Activated CD4-positive, alpha-beta T cell treated with anti-CD3 and anti-CD28 coated beads, Interleukin-2, amount 10 ng/mL, durations not matched to agents 24 days and 14 days (primary cell): ENCODE measurements around the gene BNIP3. TPM values are rescaled to one million over a fixed set of nuclear protein-coding genes. Genes with fewer than 3 reads are reported as not detected.

Experiments
- DNase-seq: peaks from one replicate; pipeline ENCODE4 v3.0.0; 2022
- H3K27ac Mint-ChIP-seq: one replicate; pipeline ENCODE4 v1.8.0; 2022; ENCODE audit warnings: mild to moderate bottlenecking, mixed read lengths
- H3K27me3 Mint-ChIP-seq: one replicate; pipeline ENCODE4 v1.8.0; 2022; ENCODE audit warnings: mixed read lengths
- H3K36me3 Mint-ChIP-seq: one replicate; pipeline ENCODE4 v1.8.0; 2022; ENCODE audit warnings: low read depth, mild to moderate bottlenecking, mixed read lengths
- H3K4me1 Mint-ChIP-seq: one replicate; pipeline ENCODE4 v1.8.0; 2021; ENCODE audit warnings: mixed read lengths
- H3K4me3 Mint-ChIP-seq: one replicate; pipeline ENCODE4 v1.8.0; 2022; ENCODE audit warnings: mild to moderate bottlenecking, moderate library complexity, mixed read lengths
- H3K9me3 Mint-ChIP-seq: one replicate; pipeline ENCODE4 v1.8.0; 2021; ENCODE audit warnings: mixed read lengths
- intact Hi-C: fragments of 100-400 bp; cut with micrococcal nuclease; formaldehyde crosslinking; loops from one replicate; pipeline ENCODE4 v1.15.1; 2023
- total RNA-seq: library from RNA; stranded (reverse); gene quantifications from 2 replicates; pipeline ENCODE4 v1.2.3, GENCODE V29; 2022

The BNIP3 gene
- total RNA-seq, 1 donor from 2014 or later = 94.4 TPM

GRCh38 chr10:132011024-132011423, 29.3 kb upstream of the BNIP3 start:
- intact Hi-C loops = no loop called here
- no peaks in the 10 kb centered on the region for H3K36me3 Mint-ChIP-seq

DNA sequence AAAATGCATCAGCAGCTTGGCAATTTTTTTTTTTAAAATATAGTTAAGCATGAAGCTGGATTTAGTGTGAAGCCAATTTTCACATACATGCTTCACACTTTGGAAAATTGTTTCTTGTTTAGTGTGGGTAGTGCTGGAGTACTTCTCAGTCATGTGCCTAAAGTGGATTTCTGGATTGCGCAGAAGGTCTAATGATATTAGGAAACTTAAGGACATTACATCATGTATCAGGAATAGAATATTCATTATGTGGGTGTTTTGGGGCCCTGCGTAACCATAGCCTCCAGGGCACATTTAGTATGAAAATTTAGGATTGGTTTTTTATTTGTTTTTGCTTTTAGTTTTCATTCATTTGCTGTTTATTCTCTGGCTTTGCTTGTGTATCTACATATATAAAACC, 28.8 kb upstream of the BNIP3 start:
- H3K4me1 Mint-ChIP-seq = no peaks in the 10 kb centered on the region
- no peaks in the 10 kb centered on the region for H3K9me3 Mint-ChIP-seq
- intact Hi-C loops = no loop called here

More at GRCh38 chr10:132011024-132011423, 29.3 kb upstream of the BNIP3 start:
- Mint-ChIP-seq H3K9me3 (no peaks in the 10 kb centered on the region), H3K4me1 (no peaks in the 10 kb centered on the region), H3K27me3 (peaks cover 35% of the 10 kb centered on the region), H3K27ac (no peak overlapping the region), H3K4me3 (no peak overlapping the region)
- no peak for DNase-seq

DNA sequence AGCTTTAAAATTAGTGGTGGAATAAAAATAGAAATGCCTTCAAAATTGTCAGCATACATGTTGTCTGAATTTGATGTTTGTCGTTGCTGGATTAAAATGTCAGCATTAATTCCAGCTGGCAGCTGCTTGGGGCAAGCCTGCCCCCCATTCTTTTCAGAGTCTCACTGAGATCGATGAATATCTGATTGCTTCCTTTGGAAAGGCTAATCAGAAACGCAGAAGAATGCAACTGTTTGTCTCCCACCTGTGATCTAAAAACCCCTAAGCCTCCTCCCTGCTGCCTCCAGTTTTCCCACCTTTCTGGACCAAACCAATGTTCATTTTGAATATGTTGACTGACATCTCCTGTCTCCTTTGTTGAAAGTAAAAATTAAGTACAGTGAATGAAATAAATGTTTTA, 27.9 kb upstream of the BNIP3 start:
- Mint-ChIP-seq H3K27me3 (peaks cover 33% of the 10 kb centered on the region), H3K27ac (no peak overlapping the region), H3K36me3 (no peaks in the 10 kb centered on the region), H3K9me3 (no peaks in the 10 kb centered on the region), H3K4me3 (no peak overlapping the region), H3K4me1 (no peaks in the 10 kb centered on the region)
- DNase-seq = no peak
- intact Hi-C loops = no loop called here

More for the DNA sequence above, 28.8 kb upstream of the BNIP3 start:
- Mint-ChIP-seq H3K27me3 (peaks cover 35% of the 10 kb centered on the region), H3K36me3 (no peaks in the 10 kb centered on the region), H3K4me3 (no peak overlapping the region), H3K27ac (no peak overlapping the region)
- no peak for DNase-seq

GRCh38 chr10:132007681-132008080, 26.0 kb upstream of the BNIP3 start:
- H3K4me1 Mint-ChIP-seq = no peaks in the 10 kb centered on the region
- H3K27ac Mint-ChIP-seq = no peak overlapping the region
- H3K27me3 Mint-ChIP-seq = peaks cover 26% of the 10 kb centered on the region
- no peak overlapping the region for H3K4me3 Mint-ChIP-seq
- no peaks in the 10 kb centered on the region for H3K36me3 Mint-ChIP-seq
- DNase-seq = no peak
- no peaks in the 10 kb centered on the region for H3K9me3 Mint-ChIP-seq
- intact Hi-C loops = no loop called here

DNA sequence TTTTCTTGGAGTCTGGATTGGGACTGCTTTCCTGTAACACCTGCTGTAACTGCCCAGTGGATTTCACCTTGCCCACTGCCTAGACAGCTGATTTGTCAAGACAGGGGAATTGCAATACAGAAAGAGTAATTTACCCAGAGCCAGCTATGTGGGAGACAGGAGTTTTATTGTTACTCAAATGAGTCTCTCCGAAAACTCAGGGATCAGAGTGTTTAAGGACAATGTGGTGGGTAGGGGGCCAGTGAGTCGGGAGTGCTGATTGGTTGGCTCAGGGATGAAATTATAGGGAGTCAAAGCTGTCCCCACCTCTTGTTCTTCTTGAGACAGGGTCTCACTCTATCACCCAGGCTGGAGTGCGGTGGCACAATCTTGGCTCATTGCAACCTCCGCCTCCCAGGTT, 25.2 kb upstream of the BNIP3 start:
- DNase-seq = no peak
- intact Hi-C loops = no loop called here
- Mint-ChIP-seq H3K9me3 (no peaks in the 10 kb centered on the region), H3K4me1 (no peaks in the 10 kb centered on the region), H3K36me3 (no peaks in the 10 kb centered on the region), H3K27ac (no peak overlapping the region), H3K4me3 (no peak overlapping the region), H3K27me3 (peaks cover 31% of the 10 kb centered on the region)

GRCh38 chr10:132005147-132005546, 23.4 kb upstream of the BNIP3 start:
- no peak for DNase-seq
- Mint-ChIP-seq H3K4me1 (no peaks in the 10 kb centered on the region), H3K9me3 (no peaks in the 10 kb centered on the region), H3K36me3 (no peaks in the 10 kb centered on the region), H3K4me3 (no peak overlapping the region), H3K27me3 (peaks cover 23% of the 10 kb centered on the region), H3K27ac (no peak overlapping the region)
- intact Hi-C loops = no loop called here

DNA sequence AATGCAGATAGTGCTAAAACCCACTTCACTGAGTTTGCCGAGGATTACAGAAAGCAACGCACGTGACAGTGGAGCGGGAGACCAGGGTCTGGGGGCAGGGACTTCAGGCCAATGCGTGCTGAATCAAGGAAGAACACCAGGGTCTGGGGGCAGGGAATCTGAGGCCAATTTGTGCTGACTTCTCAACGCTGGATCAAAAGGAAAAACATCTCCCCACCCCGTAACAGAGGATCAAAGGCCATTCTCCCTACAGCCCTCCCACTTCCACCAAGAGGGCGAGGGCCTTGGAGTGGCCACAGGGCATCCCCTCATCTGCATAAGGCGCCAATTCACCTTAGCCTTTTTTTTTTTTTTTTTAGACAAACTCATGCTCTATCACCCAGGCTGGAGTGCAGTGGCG, 22.3 kb upstream of the BNIP3 start:
- Mint-ChIP-seq H3K27me3 (peaks cover 14% of the 10 kb centered on the region), H3K4me1 (no peaks in the 10 kb centered on the region), H3K9me3 (no peaks in the 10 kb centered on the region), H3K4me3 (no peak overlapping the region), H3K27ac (no peak overlapping the region), H3K36me3 (no peaks in the 10 kb centered on the region)
- intact Hi-C loops = no loop called here
- DNase-seq = no peak

DNA sequence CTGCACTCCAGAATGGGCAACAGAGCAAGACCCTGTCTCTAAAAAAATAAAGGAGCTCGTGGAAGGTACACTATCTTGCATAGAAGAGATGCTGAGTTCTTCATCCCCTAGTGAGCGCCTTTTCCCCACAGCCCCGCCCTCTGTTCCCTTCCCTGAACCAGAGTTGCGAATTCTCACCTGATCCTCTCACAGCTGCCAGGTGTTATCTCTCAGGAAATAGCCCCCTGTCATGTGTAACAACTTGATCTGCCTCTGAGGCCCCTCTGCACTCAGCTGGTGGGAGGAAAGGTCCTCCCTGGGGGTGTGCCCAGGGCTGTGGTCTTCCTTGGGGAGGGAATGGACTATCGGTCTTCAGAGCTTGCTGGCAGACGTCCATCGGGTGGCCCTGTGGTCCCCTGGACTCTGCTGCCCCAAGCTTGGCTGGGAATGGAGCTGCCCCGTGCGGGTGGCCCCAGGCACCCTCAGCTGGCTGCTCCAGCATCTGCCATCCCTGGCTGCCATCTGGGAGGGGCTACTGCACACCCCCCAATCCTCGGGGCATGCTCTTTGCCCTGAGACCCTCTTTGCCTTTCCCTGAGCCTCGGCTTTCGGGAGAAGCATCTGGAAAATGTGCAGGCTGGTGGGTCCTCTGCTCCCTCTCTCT, 21.7 kb upstream of the BNIP3 start:
- peaks cover 9% of the 10 kb centered on the region for H3K27me3 Mint-ChIP-seq

DNA sequence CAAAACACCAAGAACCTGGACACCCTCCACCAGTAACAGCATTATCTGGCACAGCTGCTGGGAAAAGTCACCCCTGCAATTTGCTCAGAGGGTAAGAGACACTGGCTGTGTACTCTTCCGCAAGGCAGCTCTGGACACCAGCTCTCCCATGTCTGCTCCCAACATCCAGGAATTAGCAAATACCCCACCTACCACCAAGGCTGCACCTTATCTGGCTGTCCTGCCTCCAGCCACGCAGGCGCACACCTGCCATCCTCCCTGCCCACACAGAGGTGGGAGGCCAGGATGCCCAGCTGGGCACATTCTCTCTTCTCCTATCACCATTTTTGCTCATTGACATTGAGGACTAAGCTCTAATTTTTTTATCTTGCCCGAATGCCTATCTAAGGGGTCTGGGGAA, 20.3 kb upstream of the BNIP3 start:
- Mint-ChIP-seq H3K27me3 (peaks cover 11% of the 10 kb centered on the region), H3K36me3 (no peaks in the 10 kb centered on the region), H3K27ac (no peak overlapping the region), H3K4me1 (no peaks in the 10 kb centered on the region), H3K9me3 (no peaks in the 10 kb centered on the region), H3K4me3 (no peak overlapping the region)
- intact Hi-C loops = no loop called here
- DNase-seq = no peak

More for the DNA sequence above, 21.7 kb upstream of the BNIP3 start:
- Mint-ChIP-seq H3K9me3 (no peaks in the 10 kb centered on the region), H3K4me3 (no peak overlapping the region), H3K36me3 (no peaks in the 10 kb centered on the region), H3K4me1 (no peaks in the 10 kb centered on the region), H3K27ac (no peak overlapping the region)
- no peak for DNase-seq
- intact Hi-C loops = no loop called here

GRCh38 chr10:132001238-132001972, 19.7 kb upstream of the BNIP3 start:
- no peaks in the 10 kb centered on the region for H3K9me3 Mint-ChIP-seq
- peaks cover 8% of the 10 kb centered on the region for H3K27me3 Mint-ChIP-seq
- intact Hi-C loops = no loop called here
- no peaks in the 10 kb centered on the region for H3K4me1 Mint-ChIP-seq
- no peaks in the 10 kb centered on the region for H3K36me3 Mint-ChIP-seq
- no peak overlapping the region for H3K27ac Mint-ChIP-seq
- no peak for DNase-seq
- H3K4me3 Mint-ChIP-seq = no peak overlapping the region

- no peak overlapping the region for H3K4me3 Mint-ChIP-seq
- peaks cover 8% of the 10 kb centered on the region for H3K27me3 Mint-ChIP-seq
- no peaks in the 10 kb centered on the region for H3K36me3 Mint-ChIP-seq
- H3K27ac Mint-ChIP-seq = no peak overlapping the region
- intact Hi-C loops = no loop called here
- no peaks in the 10 kb centered on the region for H3K4me1 Mint-ChIP-seq
- no peaks in the 10 kb centered on the region for H3K9me3 Mint-ChIP-seq
- no peak for DNase-seq
Observed at GRCh38 chr10:131998845-131999681, 17.3 kb upstream of the BNIP3 start.

DNA sequence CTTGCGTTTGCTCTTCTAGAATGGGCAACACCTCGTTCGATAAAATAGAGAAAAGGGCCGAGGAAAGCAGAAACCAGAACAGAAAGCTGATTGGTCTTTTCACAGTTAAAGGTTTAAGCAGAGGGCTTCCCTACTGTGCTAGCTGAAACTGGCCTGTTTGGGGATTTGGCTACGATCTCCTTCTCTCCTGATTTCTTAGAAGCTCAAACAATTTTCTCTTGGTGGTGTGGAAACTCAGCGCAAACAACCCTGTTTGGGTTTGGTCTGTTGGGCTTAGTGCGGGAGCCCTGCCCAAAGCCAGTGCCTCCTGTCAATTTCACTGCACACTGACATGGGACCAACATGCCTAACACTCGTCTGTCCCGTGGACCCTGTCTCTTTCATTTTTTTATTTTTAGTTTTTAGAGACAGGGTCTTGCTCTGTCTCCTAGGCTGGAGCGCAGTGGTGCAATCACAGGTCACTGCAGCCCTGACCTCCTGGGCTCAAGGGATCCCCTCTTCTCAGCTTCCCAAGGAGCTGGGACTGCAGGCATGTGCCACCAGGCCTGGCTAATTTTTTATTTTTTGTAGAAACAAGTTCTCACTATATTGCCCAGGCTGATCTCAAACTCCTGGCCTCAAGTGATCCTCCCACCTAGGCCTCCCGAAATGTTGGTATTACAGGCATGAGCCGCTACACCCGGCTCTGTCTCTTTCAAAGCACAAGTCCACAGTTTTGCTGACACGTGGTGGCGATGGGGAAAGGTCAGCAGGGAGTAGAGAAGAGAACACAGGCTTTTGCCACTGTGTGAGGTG, 16.5 kb upstream of the BNIP3 start:
- DNase-seq = no peak
- peaks cover 12% of the 10 kb centered on the region for H3K27me3 Mint-ChIP-seq
- H3K4me3 Mint-ChIP-seq = no peak overlapping the region
- H3K36me3 Mint-ChIP-seq = no peaks in the 10 kb centered on the region
- no peak overlapping the region for H3K27ac Mint-ChIP-seq
- H3K9me3 Mint-ChIP-seq = no peaks in the 10 kb centered on the region
- no peaks in the 10 kb centered on the region for H3K4me1 Mint-ChIP-seq
- intact Hi-C loops = no loop called here

DNA sequence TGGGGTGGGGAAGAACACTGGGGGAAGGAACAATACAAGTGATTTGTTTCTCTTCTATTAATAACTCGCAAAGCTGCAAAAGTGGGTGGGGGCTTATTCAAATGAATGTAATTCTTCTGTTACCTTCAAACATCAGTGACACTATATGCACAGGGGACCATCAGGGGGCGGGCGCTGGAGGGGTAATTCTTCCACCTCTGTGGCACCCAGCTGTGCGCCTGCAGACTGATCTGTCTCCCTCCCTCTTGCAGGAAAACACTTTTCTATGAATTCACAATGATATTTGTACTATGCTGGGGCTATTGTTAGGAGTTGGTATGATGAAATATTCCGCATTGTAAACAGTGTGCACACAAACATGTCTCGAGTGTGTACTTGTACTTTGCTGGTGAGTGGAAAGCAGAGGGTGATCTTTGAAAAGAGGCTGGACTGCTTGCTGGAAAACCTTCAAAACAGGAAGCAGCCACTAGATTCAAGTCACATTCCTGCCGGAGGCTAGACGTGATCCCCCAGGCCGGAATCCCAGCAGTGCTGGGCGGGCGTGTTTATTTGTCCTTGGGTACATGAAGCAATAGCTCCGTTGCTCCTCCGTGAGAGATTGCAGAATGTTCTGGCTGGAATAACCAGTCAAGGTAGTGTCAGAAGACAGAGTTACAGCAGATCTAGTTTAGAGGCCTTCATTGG, 15.8 kb upstream of the BNIP3 start:
- Mint-ChIP-seq H3K36me3 (no peaks in the 10 kb centered on the region), H3K4me1 (no peaks in the 10 kb centered on the region), H3K9me3 (no peaks in the 10 kb centered on the region), H3K4me3 (no peak overlapping the region), H3K27me3 (peaks cover 13% of the 10 kb centered on the region), H3K27ac (no peak overlapping the region)
- no peak for DNase-seq
- intact Hi-C loops = no loop called here
